K562 (cell line): ENCODE measurements around the gene RAB31. TPM values are rescaled to one million over a fixed set of nuclear protein-coding genes. Genes with fewer than 3 reads are reported as not detected.
A peak's percentile ranks its signal among the peaks of the same experiment; 100 is the strongest.

Experiments used
- CGGBP1 ChIP-seq: fragments of 250-450 bp; sonication (Bioruptor Pico); IDR thresholded peaks from 2 replicates; pipeline ENCODE4 v1.9.0; 2021; ENCODE audit warnings: mild to moderate bottlenecking
- E4F1 ChIP-seq: fragments of 250-450 bp; sonication (Bioruptor Pico); IDR thresholded peaks from 2 replicates; pipeline ENCODE4 v1.5.0; 2021; ENCODE audit warnings: mild to moderate bottlenecking, borderline replicate concordance
- EGR1 ChIP-seq: fragments of 450-650 bp; conservative IDR thresholded peaks from 2 replicates; pipeline ENCODE4 v1.6.1; 2017; ENCODE audit warnings: mild to moderate bottlenecking
- FOSL1 ChIP-seq: fragments of 200-800 bp; sonication (Bioruptor generic); conservative IDR thresholded peaks from 2 replicates; pipeline ENCODE4 v1.6.1; 2016; ENCODE audit warnings: missing genetic modification characterization, missing compliant biosample characterization
- FOXP1 ChIP-seq: sonication (generic); formaldehyde crosslinking; IDR thresholded peaks from 2 replicates; pipeline ENCODE4 v1.8.0; 2022; ENCODE audit warnings: mild to moderate bottlenecking, missing genetic modification reagents
- GTF2E2 ChIP-seq: fragments of 200-800 bp; sonication (Bioruptor generic); IDR thresholded peaks from 2 replicates; pipeline ENCODE4 v1.6.1; 2016; ENCODE audit warnings: missing genetic modification characterization, missing compliant biosample characterization
- HDAC8 ChIP-seq: fragments of 450-650 bp; IDR thresholded peaks from 2 replicates; pipeline ENCODE4 v1.6.1; 2016; ENCODE audit warnings: mild to moderate bottlenecking, missing genetic modification characterization, moderate library complexity, missing compliant biosample characterization
- KAT2B ChIP-seq: IDR thresholded peaks from one replicate; pipeline ENCODE4 v1.6.1; 2012; ENCODE audit warnings: low read depth, mild to moderate bottlenecking, control low read depth, inconsistent platforms, low read length, moderate library complexity
- LARP7 ChIP-seq: fragments of 450-650 bp; IDR thresholded peaks from 2 replicates; pipeline ENCODE4 v1.6.1; 2016
- PHTF2 ChIP-seq: fragments of 250-450 bp; sonication (Bioruptor Pico); IDR thresholded peaks from 2 replicates; pipeline ENCODE4 v1.5.0; 2021; ENCODE audit warnings: mild to moderate bottlenecking
- RBM14 ChIP-seq: fragments of 200-400 bp; formaldehyde crosslinking; IDR thresholded peaks from 2 replicates; pipeline ENCODE4 v1.6.1; 2018; ENCODE audit warnings: low read depth, mild to moderate bottlenecking, low read length, moderate library complexity, borderline replicate concordance; ENCODE audit not compliant: insufficient read depth
- SIX5 ChIP-seq, 2 experiments: IDR thresholded peaks; 2 replicates each; pipeline ENCODE4 v1.6.1; 2011; ENCODE audit warnings: low read length in 2 of 2, borderline replicate concordance in 1 of 2, low read depth in 1 of 2, mild to moderate bottlenecking in 1 of 2, moderate library complexity in 1 of 2; ENCODE audit not compliant: insufficient read depth in 1 of 2
- SP2 ChIP-seq: IDR thresholded peaks from 2 replicates; pipeline ENCODE4 v1.6.1; 2011; ENCODE audit warnings: mild to moderate bottlenecking, low read depth, low read length, moderate library complexity; ENCODE audit not compliant: poor library complexity, severe bottlenecking; ENCODE audit errors: extremely low read depth
- TBP ChIP-seq: optimal IDR thresholded peaks from 2 replicates; pipeline ENCODE3; 2011; ENCODE audit warnings: low read depth, low read length, improper control_type of control experiment
- TFAP4 ChIP-seq: sonication (generic); formaldehyde crosslinking; IDR thresholded peaks from 2 replicates; pipeline ENCODE4 v1.8.0; 2022; ENCODE audit warnings: missing genetic modification reagents, mild to moderate bottlenecking, moderate library complexity, borderline replicate concordance
- WHSC1 ChIP-seq: IDR thresholded peaks from one replicate; pipeline ENCODE4 v1.6.1; 2012; ENCODE audit warnings: low read length, control low read depth, inconsistent platforms
- XRCC4 ChIP-seq: IDR thresholded peaks from one replicate; pipeline ENCODE4 v1.6.1; 2011; ENCODE audit not compliant: insufficient read depth, insufficient read length; ENCODE audit errors: extremely low read depth
- ZBTB26 ChIP-seq: fragments of 450-650 bp; formaldehyde crosslinking; IDR thresholded peaks from 2 replicates; pipeline ENCODE4 v1.4.0; 2022; ENCODE audit warnings: missing genetic modification characterization
- ZNF12 ChIP-seq: sonication (generic); formaldehyde crosslinking; IDR thresholded peaks from 2 replicates; pipeline ENCODE4 v1.4.0; 2020; ENCODE audit warnings: mild to moderate bottlenecking, missing genetic modification reagents
- ZNF140 ChIP-seq: fragments of 250-450 bp; sonication (Bioruptor Pico); IDR thresholded peaks from 2 replicates; pipeline ENCODE4 v1.8.0; 2021; ENCODE audit warnings: moderate library complexity, mild to moderate bottlenecking, inconsistent platforms
- ZNF431 ChIP-seq: sonication (generic); formaldehyde crosslinking; IDR thresholded peaks from 2 replicates; pipeline ENCODE4 v1.8.0; 2022; ENCODE audit warnings: mild to moderate bottlenecking, missing genetic modification reagents
- ZNF589 ChIP-seq: fragments of 200-800 bp; sonication (Bioruptor generic); IDR thresholded peaks from 2 replicates; pipeline ENCODE4 v1.6.1; 2016; ENCODE audit warnings: low read depth, missing genetic modification characterization, missing compliant biosample characterization
- ZNF655 ChIP-seq: fragments of 250-450 bp; sonication (Bioruptor Pico); IDR thresholded peaks from 2 replicates; pipeline ENCODE4 v1.5.0; 2021
- polyA plus RNA-seq, 8 experiments: library from polyadenylated mRNA; depleted of rRNA in 4 of 8; stranded (reverse) in 5 of 8; unstranded in 3 of 8; fragments of >200 nt; fragmentation: Nextera tagmentation in 2 of 8; fragmentation: Illumina TruSeq in 1 of 8; extraction: Ambion mirVana in 2 of 8; extraction: Trizol in 1 of 8; gene quantifications; 2 replicates each; pipeline versions ENCODE4 v1.2.1 to v1.2.3, GENCODE V29; 2011 to 2014; ENCODE audit warnings: inconsistent platforms in 1 of 8, missing spikeins in 1 of 8
- total RNA-seq, 7 experiments: library from RNA; depleted of rRNA in 6 of 7; stranded (reverse); fragments of >200 nt in 6 of 7; fragmentation: Illumina TruSeq in 2 of 7; extraction: Trizol in 2 of 7; gene quantifications; 2 replicates each; pipeline versions ENCODE4 v1.2.1 to v1.2.3, GENCODE V29; 2011 to 2021; ENCODE audit warnings: low replicate concordance in 1 of 7

The RAB31 gene
- total and polyA plus RNA-seq, 9 of the 15 experiments (the other 6 are each of a cell fraction or from before 2014, with no cell fraction given), result 20.7 to 70.4 (median 41.3) TPM

- TF ChIP-seq SP2 (no peak), GTF2E2 (tag) (no peak), FOSL1 (tag) (peak; percentile 31; the same call in 1 of the 2 replicates), E4F1 (no peak), SIX5 (IDR thresholded peaks at IDR 0.05; ENCODE audit: borderline replicate concordance in 1 of 2, insufficient read depth in 1 of 2, low read depth in 1 of 2, low read length in 2 of 2) (no peak), PHTF2 (no peak), ZNF589 (CRISPR knock-in tag) (no peak), HDAC8 (tag) (no peak), ZNF655 (no peak), KAT2B (no peak), LARP7 (0 out of 2 replicates have a peak, but pooled peaks have one; percentile 51), TFAP4 (CRISPR knock-in tag) (no peak), RBM14 (no peak), WHSC1 (no peak), ZBTB26 (CRISPR knock-in tag) (no peak), FOXP1 (CRISPR knock-in tag) (no peak), EGR1 (no peak), TBP (no peak), ZNF431 (CRISPR knock-in tag) (no peak), CGGBP1 (CRISPR knock-in tag) (no peak), ZNF12 (no peak), XRCC4 (no peak), ZNF140 (no peak)
Observed at GRCh38 chr18:9848170-9848879, 140.2 kb downstream of the RAB31 start (continued).
